Measurements from ENCODE around the gene CPAMD8. TPM values are rescaled to one million over a fixed set of nuclear protein-coding genes. Genes with fewer than 3 reads are reported as not detected.
"Not testable (repeated sequence)": the region's sequence is repeated elsewhere in the genome, so short reads cannot be mapped to it uniquely, and the experiment has no call there.

Gene CPAMD8
- total RNA-seq, 6 experiments from 2014 or later = 0.11 to 0.20 (median 0.14) TPM; not detected in 1

- no peak overlapping the region for H3K4me3 Mint-ChIP-seq
- H3K36me3 Mint-ChIP-seq (ENCODE audit: low read depth) = no peaks in the 10 kb centered on the region
- H3K9me3 Mint-ChIP-seq = peaks cover 7% of the 10 kb centered on the region
- TF ChIP-seq CTCF (IDR thresholded peaks at IDR 0.05) = no peak
- no peak for DNase-seq
- no peak overlapping the region for H3K27ac Mint-ChIP-seq
- peaks cover 10% of the 10 kb centered on the region for H3K27me3 Mint-ChIP-seq (ENCODE audit: insufficient read depth)
- no peaks in the 10 kb centered on the region for H3K4me1 Mint-ChIP-seq (ENCODE audit: low read depth)
These were observed 81.3 kb downstream of the CPAMD8 start for GRCh38 chr19:16945364-16945714.

GRCh38 chr19:16944626-16945363 is 81.8 kb downstream of the CPAMD8 start:
- peaks cover 10% of the 10 kb centered on the region for H3K27me3 Mint-ChIP-seq (ENCODE audit: insufficient read depth)
- no peaks in the 10 kb centered on the region for H3K4me1 Mint-ChIP-seq (ENCODE audit: low read depth)
- TF ChIP-seq CTCF (IDR thresholded peaks at IDR 0.05) = no peak
- peaks cover 7% of the 10 kb centered on the region for H3K9me3 Mint-ChIP-seq
- no peak for DNase-seq
- no peak overlapping the region for H3K27ac Mint-ChIP-seq
- H3K4me3 Mint-ChIP-seq = no peak overlapping the region
- no peaks in the 10 kb centered on the region for H3K36me3 Mint-ChIP-seq (ENCODE audit: low read depth)

GRCh38 chr19:16943942-16944625 is 82.5 kb downstream of the CPAMD8 start:
- H3K36me3 Mint-ChIP-seq (ENCODE audit: low read depth) = no peaks in the 10 kb centered on the region
- H3K27ac Mint-ChIP-seq = no peak overlapping the region
- H3K27me3 Mint-ChIP-seq (ENCODE audit: insufficient read depth) = peaks cover 10% of the 10 kb centered on the region
- peaks cover 7% of the 10 kb centered on the region for H3K9me3 Mint-ChIP-seq
- H3K4me1 Mint-ChIP-seq (ENCODE audit: low read depth) = no peaks in the 10 kb centered on the region
- H3K4me3 Mint-ChIP-seq = no peak overlapping the region
- no peak for DNase-seq
- TF ChIP-seq CTCF (IDR thresholded peaks at IDR 0.05) = no peak

GRCh38 chr19:16943090-16943489 is 83.5 kb downstream of the CPAMD8 start:
- not testable (repeated sequence) for H3K36me3 Mint-ChIP-seq (ENCODE audit: low read depth); H3K27me3 Mint-ChIP-seq (ENCODE audit: insufficient read depth); H3K4me1 Mint-ChIP-seq (ENCODE audit: low read depth); H3K9me3 Mint-ChIP-seq; H3K4me3 Mint-ChIP-seq; DNase-seq; H3K27ac Mint-ChIP-seq

- Mint-ChIP-seq H3K4me3 (no peak overlapping the region), H3K27me3 (ENCODE audit: insufficient read depth) (peaks cover 10% of the 10 kb centered on the region), H3K4me1 (ENCODE audit: low read depth) (no peaks in the 10 kb centered on the region), H3K9me3 (peaks cover 7% of the 10 kb centered on the region), H3K36me3 (ENCODE audit: low read depth) (no peaks in the 10 kb centered on the region), H3K27ac (no peak overlapping the region)
- TF ChIP-seq CTCF (IDR thresholded peaks at IDR 0.05) = no peak
- DNase-seq = no peak
These were observed 84.0 kb downstream of the CPAMD8 start for GRCh38 chr19:16942583-16942982.

GRCh38 chr19:16940626-16941025 is 86.0 kb downstream of the CPAMD8 start:
- H3K36me3 Mint-ChIP-seq (ENCODE audit: low read depth) = no peaks in the 10 kb centered on the region
- H3K4me3 Mint-ChIP-seq = no peak overlapping the region
- TF ChIP-seq CTCF (IDR thresholded peaks at IDR 0.05) = no peak
- H3K27ac Mint-ChIP-seq = no peak overlapping the region
- no peak for DNase-seq
- peaks cover 14% of the 10 kb centered on the region for H3K27me3 Mint-ChIP-seq (ENCODE audit: insufficient read depth)
- H3K4me1 Mint-ChIP-seq (ENCODE audit: low read depth) = no peaks in the 10 kb centered on the region
- H3K9me3 Mint-ChIP-seq = no peaks in the 10 kb centered on the region; the same call in none of the 2 replicates

- not testable (repeated sequence) for H3K4me1 Mint-ChIP-seq (ENCODE audit: low read depth); H3K9me3 Mint-ChIP-seq; H3K36me3 Mint-ChIP-seq (ENCODE audit: low read depth); H3K4me3 Mint-ChIP-seq; DNase-seq; H3K27ac Mint-ChIP-seq
- H3K27me3 Mint-ChIP-seq (ENCODE audit: insufficient read depth) = peaks cover 16% of the 10 kb centered on the region
These were observed 86.5 kb downstream of the CPAMD8 start for GRCh38 chr19:16940063-16940462.

All from HFFc6 (cell line).